Naive thymus-derived CD4-positive, alpha-beta T cell (primary cell): ENCODE data around the gene P2RY12. TPM values are rescaled to one million over a fixed set of nuclear protein-coding genes. Genes with fewer than 3 reads are reported as not detected.
A peak's percentile ranks its signal among the peaks of the same experiment; 100 is the strongest.

Source experiments
- ATAC-seq: fragments of 150-1000 bp; cut with Tn5 transposase; 2 replicates; pipeline ENCODE4 v1.10.0; 2021; ENCODE audit warnings: mild to moderate bottlenecking, moderate library complexity
- CTCF ChIA-PET: fragments of 350-600 bp; sonication (Branson Sonifier 250); formaldehyde crosslinking; loops from one replicate; lab custom pipeline; 2021; ENCODE audit warnings: antibody characterized with exemption; lab: Charles Lee
- POLR2A ChIA-PET: fragments of 350-600 bp; sonication (Branson Sonifier 250); formaldehyde crosslinking; loops from one replicate; lab custom pipeline; 2021; ENCODE audit warnings: antibody characterized with exemption, inconsistent platforms; lab: Charles Lee
- DNase-seq, 9 donors: peaks; one replicate each; pipeline versions ENCODE4 v3.0.0 to v3.0.0-alpha.2; 2020 to 2022; ENCODE audit warnings: mixed read lengths in 1 of 9
- H3K27ac ChIP-seq: one replicate; pipeline ENCODE4 v1.7.0; 2013; ENCODE audit warnings: mild to moderate bottlenecking, low read depth, low read length, moderate library complexity
- H3K27me3 ChIP-seq, 2 donors: one replicate each; pipeline ENCODE4 v1.7.0; 2013; ENCODE audit warnings: low read length in 2 of 2, mild to moderate bottlenecking in 2 of 2, moderate library complexity in 2 of 2; ENCODE audit not compliant: control insufficient read depth in 2 of 2, insufficient read depth in 2 of 2
- H3K36me3 ChIP-seq, 3 experiments: 1 replicate in 2 of 3; 2 replicates in 1 of 3; pipeline ENCODE4 v1.7.0; 2013; ENCODE audit warnings: low read length in 3 of 3, mild to moderate bottlenecking in 3 of 3, moderate library complexity in 1 of 3; ENCODE audit not compliant: insufficient read depth in 3 of 3, control insufficient read depth in 2 of 3
- H3K4me1 ChIP-seq, 2 donors: one replicate each; pipeline ENCODE4 v1.7.0; 2013; ENCODE audit warnings: low read length in 2 of 2, mild to moderate bottlenecking in 2 of 2, moderate library complexity in 1 of 2; ENCODE audit not compliant: control insufficient read depth in 2 of 2, insufficient read depth in 2 of 2
- H3K4me3 ChIP-seq: 2 replicates; pipeline ENCODE4 v1.7.0; 2013; ENCODE audit warnings: mild to moderate bottlenecking, low read length
- H3K9me3 ChIP-seq, 3 experiments: 1 replicate in 2 of 3; 2 replicates in 1 of 3; pipeline ENCODE4 v1.7.0; 2013; ENCODE audit warnings: low read length in 3 of 3; ENCODE audit not compliant: control insufficient read depth in 2 of 3
- H3K27ac Mint-ChIP-seq, 9 donors: one replicate each; pipeline ENCODE4 v1.8.0; 2020 to 2022; ENCODE audit warnings: mixed read lengths in 9 of 9, mild to moderate bottlenecking in 8 of 9, moderate library complexity in 5 of 9, inconsistent platforms in 2 of 9
- H3K27me3 Mint-ChIP-seq, 5 donors: one replicate each; pipeline ENCODE4 v1.8.0; 2021 to 2022; ENCODE audit warnings: mixed read lengths in 5 of 5, mild to moderate bottlenecking in 1 of 5
- H3K36me3 Mint-ChIP-seq, 5 donors: one replicate each; pipeline ENCODE4 v1.8.0; 2020 to 2022; ENCODE audit warnings: mixed read lengths in 5 of 5, mild to moderate bottlenecking in 3 of 5, inconsistent platforms in 1 of 5
- H3K4me1 Mint-ChIP-seq, 7 donors: one replicate each; pipeline ENCODE4 v1.8.0; 2020 to 2022; ENCODE audit warnings: mixed read lengths in 7 of 7, mild to moderate bottlenecking in 3 of 7, inconsistent platforms in 1 of 7
- H3K4me3 Mint-ChIP-seq, 10 donors: one replicate each; pipeline ENCODE4 v1.8.0; 2020 to 2022; ENCODE audit warnings: mild to moderate bottlenecking in 10 of 10, mixed read lengths in 10 of 10, moderate library complexity in 6 of 10, inconsistent platforms in 2 of 10
- H3K9me3 Mint-ChIP-seq, 11 donors: one replicate each; pipeline ENCODE4 v1.8.0; 2020 to 2022; ENCODE audit warnings: mixed read lengths in 11 of 11, mild to moderate bottlenecking in 4 of 11, inconsistent platforms in 1 of 11, moderate library complexity in 1 of 11
- intact Hi-C, 2 donors: fragments of 100-400 bp; cut with micrococcal nuclease; formaldehyde crosslinking; loops; one replicate each; pipeline ENCODE4 v1.15.1; 2023
- polyA plus RNA-seq, 2 donors: library from polyadenylated mRNA; unstranded; fragments of 300-500 nt; fragmentation: Illumina TruSeq; gene quantifications; one replicate each; pipeline ENCODE4 v1.2.3, GENCODE V29; 2021
- total RNA-seq, 6 experiments: library from RNA in 5 of 6; stranded (reverse) in 5 of 6; gene quantifications; 1 replicate in 5 of 6; 2 replicates in 1 of 6; pipeline ENCODE4 v1.2.3 and lab custom pipeline; 2021 to 2026

P2RY12 gene
- total and polyA plus RNA-seq, 7 experiments from 2014 or later, result 0.39 TPM; not detected in 6

DNA sequence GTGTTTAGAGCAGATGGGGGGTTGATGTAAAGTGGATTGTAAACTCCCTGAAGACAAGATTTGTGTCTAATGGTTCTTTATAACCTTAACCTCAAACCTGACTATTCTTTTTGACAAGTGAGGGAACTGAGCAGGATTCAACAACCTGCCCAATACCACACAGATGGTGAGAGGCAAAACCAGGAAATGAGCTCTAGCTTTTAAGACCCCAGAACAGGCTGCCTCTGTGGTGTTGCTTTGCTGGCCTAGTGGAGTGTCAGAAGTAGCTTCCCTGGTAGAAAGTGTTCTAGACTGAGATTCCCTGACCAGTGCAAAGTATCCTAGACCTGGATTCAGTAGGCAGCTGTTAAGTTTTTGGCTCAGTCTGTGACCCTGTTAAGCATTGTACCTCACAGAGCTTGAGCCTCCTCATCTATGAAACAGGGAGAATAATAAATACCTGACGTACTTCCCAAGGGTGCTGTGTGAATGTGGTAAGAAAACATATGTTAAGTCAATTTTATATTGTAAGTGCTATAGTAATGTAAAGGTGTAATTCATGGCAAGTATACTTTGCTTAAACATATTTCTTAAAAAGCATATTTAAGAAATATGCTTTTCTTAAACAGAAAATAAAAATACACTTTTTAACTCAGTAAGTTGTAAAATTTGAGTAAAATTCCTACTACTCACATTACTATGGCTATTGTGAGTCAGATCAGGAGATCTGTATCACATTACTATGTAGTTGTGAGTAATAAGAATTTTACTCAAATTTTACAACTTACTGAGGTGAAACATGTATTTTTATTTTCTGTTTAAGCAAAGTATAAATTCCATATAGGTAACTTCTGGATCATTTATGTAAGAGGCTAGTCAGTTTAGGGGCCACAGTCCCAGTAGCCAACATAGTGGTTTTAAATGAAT lies 76.7 kb downstream of the P2RY12 start:
- intact Hi-C loops, result no loop called here
- POLR2A ChIA-PET, result interaction anchor here (0.8 to 1.6 kb wide), 2 partner anchors 29 to 139 kb away, joined by 3 to 4 read pairs; no protein-coding TSS in a partner anchor

DNA sequence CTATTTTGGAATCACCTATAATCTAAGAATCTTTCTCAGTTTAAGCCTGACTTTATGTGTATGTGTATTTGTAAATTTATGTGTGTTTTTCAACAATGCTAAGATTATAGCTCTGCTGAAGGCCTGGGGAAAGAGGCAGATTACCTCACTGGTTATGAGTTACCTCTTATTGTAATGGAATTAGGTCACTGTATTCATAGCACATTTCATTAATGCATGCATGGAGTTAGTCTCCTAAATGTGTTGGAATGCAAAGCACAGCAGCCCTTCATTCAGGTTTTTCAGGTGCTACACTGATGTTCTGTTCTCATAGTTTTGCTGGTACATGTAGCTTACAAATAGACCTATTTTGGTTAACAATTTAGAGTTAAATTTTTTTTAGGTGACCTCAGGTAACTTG lies 77.4 kb downstream of the P2RY12 start:
- POLR2A ChIA-PET, result interaction anchor here (0.8 to 1.6 kb wide), 2 partner anchors 28 to 139 kb away, joined by 3 to 4 read pairs; no protein-coding TSS in a partner anchor
- intact Hi-C loops, result no loop called here
- DNase-seq, result no peak
- no peak overlapping the region for H3K27ac Mint-ChIP-seq
- Histone ChIP-seq H3K27me3 (no peaks in the 10 kb centered on the region), H3K4me3 (no peak overlapping the region), H3K36me3 (no peaks in the 10 kb centered on the region), H3K27ac (no peak overlapping the region), H3K4me1 (peaks cover 0 to 11% of the 10 kb centered on the region in 2 donors), H3K9me3 (no peaks in the 10 kb centered on the region)
- peaks cover 0 to 14% (median 5%) of the 10 kb centered on the region in 7 donors for H3K4me1 Mint-ChIP-seq
- H3K36me3 Mint-ChIP-seq, result peaks cover 0 to 2% (median 0%) of the 10 kb centered on the region in 5 donors
- H3K27me3 Mint-ChIP-seq, result peaks cover 0 to 17% (median 10%) of the 10 kb centered on the region in 5 donors
- no peaks in the 10 kb centered on the region for H3K9me3 Mint-ChIP-seq
- H3K4me3 Mint-ChIP-seq, result no peak overlapping the region
- CTCF ChIA-PET, result no interaction called here
- no peak for ATAC-seq

More for the DNA sequence above, 76.7 kb downstream of the P2RY12 start:
- H3K4me1 ChIP-seq, result peaks cover 0 to 11% of the 10 kb centered on the region in 2 donors
- Mint-ChIP-seq H3K9me3 (no peaks in the 10 kb centered on the region), H3K27ac (no peak overlapping the region), H3K27me3 (peaks cover 0 to 14% (median 6%) of the 10 kb centered on the region in 5 donors), H3K4me1 (peaks cover 0 to 14% (median 5%) of the 10 kb centered on the region in 7 donors), H3K36me3 (peaks cover 0 to 2% (median 0%) of the 10 kb centered on the region in 5 donors), H3K4me3 (no peak overlapping the region)
- no peaks in the 10 kb centered on the region for H3K36me3 ChIP-seq
- H3K4me3 ChIP-seq, result no peak overlapping the region
- no peaks in the 10 kb centered on the region for H3K9me3 ChIP-seq
- DNase-seq (no peak), ATAC-seq (no peak)
- H3K27me3 ChIP-seq, result no peaks in the 10 kb centered on the region
- no peak overlapping the region for H3K27ac ChIP-seq
- CTCF ChIA-PET, result interaction anchor here (0.6 to 0.7 kb wide), 2 partner anchors 11 kb away, joined by 3 read pairs; no protein-coding TSS in a partner anchor

DNA sequence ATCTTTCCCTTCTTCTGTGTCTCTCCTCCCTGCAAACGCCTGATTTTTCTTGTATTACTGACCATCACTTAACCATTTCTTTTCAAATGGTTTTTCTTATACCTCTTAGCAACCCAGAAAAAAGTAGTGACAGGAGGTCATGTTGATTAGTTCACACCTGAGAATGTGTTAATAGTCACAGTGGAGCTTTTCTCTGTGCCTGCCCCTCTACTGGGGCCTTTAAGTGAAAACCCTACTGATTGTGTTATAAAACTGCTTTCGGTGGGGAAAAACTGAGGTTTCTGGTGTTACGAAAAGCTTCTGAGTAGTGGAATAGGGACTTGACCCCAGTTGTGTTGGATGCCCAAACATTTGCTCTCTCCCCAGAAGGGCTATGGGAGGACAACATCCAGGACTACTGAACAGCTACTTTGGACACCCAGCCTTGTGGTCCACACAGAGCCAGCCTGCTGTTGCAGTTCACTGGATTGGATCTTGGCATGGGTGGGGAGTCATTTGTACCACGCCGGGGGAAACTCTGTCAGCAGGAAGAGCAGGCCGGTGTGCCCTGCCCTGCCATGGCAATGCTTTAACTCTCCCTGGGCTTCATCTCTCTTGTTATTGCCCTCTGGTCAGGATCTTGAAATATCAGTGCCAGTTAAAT lies 78.3 kb downstream of the P2RY12 start:
- H3K4me3 Mint-ChIP-seq, result no peak overlapping the region
- Histone ChIP-seq H3K27ac (no peak overlapping the region), H3K4me1 (peaks cover 0 to 11% of the 10 kb centered on the region in 2 donors), H3K36me3 (no peaks in the 10 kb centered on the region), H3K9me3 (no peaks in the 10 kb centered on the region), H3K27me3 (peaks cover 0 to 2% of the 10 kb centered on the region in 2 donors), H3K4me3 (no peak overlapping the region)
- POLR2A ChIA-PET, result no interaction called here
- peaks cover 0 to 2% (median 0%) of the 10 kb centered on the region in 5 donors for H3K36me3 Mint-ChIP-seq
- H3K27me3 Mint-ChIP-seq, result peaks cover 0 to 17% (median 10%) of the 10 kb centered on the region in 5 donors
- intact Hi-C loops, result no loop called here
- peaks cover 0 to 19% (median 5%) of the 10 kb centered on the region in 7 donors for H3K4me1 Mint-ChIP-seq
- H3K27ac Mint-ChIP-seq, result no peak overlapping the region
- no peak for DNase-seq
- CTCF ChIA-PET, result no interaction called here
- H3K9me3 Mint-ChIP-seq, result no peaks in the 10 kb centered on the region
- ATAC-seq, result no peak

DNA sequence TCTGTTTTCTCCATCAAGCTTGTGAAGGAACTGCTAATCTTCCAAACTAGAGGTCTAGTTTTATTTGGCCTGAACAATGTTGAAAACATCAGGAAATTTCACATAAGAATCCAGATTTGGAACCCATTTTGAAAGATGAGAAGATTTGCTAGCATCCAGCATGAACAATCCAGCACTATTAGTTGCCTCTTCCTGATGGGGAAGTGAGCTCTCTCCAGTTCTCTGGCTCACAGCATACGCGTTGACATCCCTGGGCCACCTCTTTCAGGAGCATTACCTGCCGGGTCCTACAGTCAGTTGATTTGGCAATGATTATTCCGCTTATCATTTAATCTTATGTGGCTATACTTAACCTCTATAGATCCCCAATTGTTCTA lies 78.8 kb downstream of the P2RY12 start:
- CTCF ChIA-PET, result no interaction called here
- POLR2A ChIA-PET, result no interaction called here
- H3K27ac ChIP-seq, result no peak overlapping the region

DNA sequence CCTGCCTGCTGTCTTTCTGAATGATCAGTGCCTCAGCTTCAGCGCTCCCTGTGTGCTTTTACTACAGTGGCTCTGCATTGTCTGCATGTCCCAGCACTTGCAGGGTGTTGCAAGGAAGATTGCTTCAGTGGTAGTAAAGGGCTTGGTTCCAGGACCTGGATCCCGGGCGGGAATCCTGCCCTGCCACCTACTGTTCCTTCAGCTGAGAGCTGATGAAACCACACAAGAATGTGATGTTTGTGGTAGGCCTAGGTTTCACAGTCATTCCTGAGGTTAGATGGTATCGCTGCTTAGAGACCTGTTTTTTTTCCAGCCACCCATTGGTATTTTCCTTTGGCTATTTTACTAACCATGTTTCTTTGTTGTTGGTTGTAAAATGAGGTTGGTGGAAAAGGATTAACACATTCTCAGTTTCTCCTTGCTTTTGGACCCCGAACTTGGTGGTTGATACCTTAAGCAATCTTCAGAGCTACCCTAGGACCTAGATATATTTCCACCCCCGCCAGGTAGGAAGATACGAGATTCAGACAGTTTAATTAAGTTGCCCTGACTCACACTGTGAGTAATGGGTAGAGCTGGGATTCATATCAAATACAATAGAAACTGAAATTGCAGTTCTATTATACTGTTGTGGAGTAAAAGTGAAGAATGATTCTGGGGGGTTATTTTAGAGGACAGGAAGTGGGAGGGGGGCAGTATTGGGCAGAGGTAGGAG lies 79.3 kb downstream of the P2RY12 start:
- no peak overlapping the region for H3K27ac ChIP-seq
- H3K36me3 Mint-ChIP-seq, result peaks cover 0 to 2% (median 0%) of the 10 kb centered on the region in 5 donors
- peak overlapping the region in 1 of 9 donors; percentile 18 for H3K27ac Mint-ChIP-seq
- peaks cover 0 to 24% (median 5%) of the 10 kb centered on the region in 7 donors for H3K4me1 Mint-ChIP-seq
- H3K9me3 ChIP-seq, result no peaks in the 10 kb centered on the region
- H3K4me3 ChIP-seq, result no peak overlapping the region
- ChIA-PET POLR2A (no interaction called here), CTCF (interaction anchor here (0.9 kb wide), 1 partner anchor 8 kb away, joined by 3 read pairs; no protein-coding TSS in a partner anchor)
- peak in 1 of 9 donors; percentile 49 for DNase-seq
- no peak overlapping the region for H3K4me3 Mint-ChIP-seq
- H3K36me3 ChIP-seq, result no peaks in the 10 kb centered on the region
- peaks cover 0 to 18% (median 10%) of the 10 kb centered on the region in 5 donors for H3K27me3 Mint-ChIP-seq
- peak; percentile 40 for ATAC-seq
- intact Hi-C loops, result no loop called here
- peaks cover 0 to 11% of the 10 kb centered on the region in 2 donors for H3K4me1 ChIP-seq
- H3K9me3 Mint-ChIP-seq, result no peaks in the 10 kb centered on the region
- peaks cover 0 to 2% of the 10 kb centered on the region in 2 donors for H3K27me3 ChIP-seq

More for the DNA sequence above, 78.8 kb downstream of the P2RY12 start:
- H3K9me3 ChIP-seq, result no peaks in the 10 kb centered on the region
- Mint-ChIP-seq H3K9me3 (no peaks in the 10 kb centered on the region), H3K4me3 (no peak overlapping the region), H3K36me3 (peaks cover 0 to 2% (median 0%) of the 10 kb centered on the region in 5 donors), H3K4me1 (peaks cover 0 to 22% (median 5%) of the 10 kb centered on the region in 7 donors), H3K27ac (no peak overlapping the region), H3K27me3 (peaks cover 0 to 17% (median 10%) of the 10 kb centered on the region in 5 donors)
- intact Hi-C loops, result no loop called here
- ATAC-seq, result no peak
- no peaks in the 10 kb centered on the region for H3K36me3 ChIP-seq
- no peak overlapping the region for H3K4me3 ChIP-seq
- no peak for DNase-seq
- H3K4me1 ChIP-seq, result peaks cover 0 to 11% of the 10 kb centered on the region in 2 donors
- peaks cover 0 to 2% of the 10 kb centered on the region in 2 donors for H3K27me3 ChIP-seq

DNA sequence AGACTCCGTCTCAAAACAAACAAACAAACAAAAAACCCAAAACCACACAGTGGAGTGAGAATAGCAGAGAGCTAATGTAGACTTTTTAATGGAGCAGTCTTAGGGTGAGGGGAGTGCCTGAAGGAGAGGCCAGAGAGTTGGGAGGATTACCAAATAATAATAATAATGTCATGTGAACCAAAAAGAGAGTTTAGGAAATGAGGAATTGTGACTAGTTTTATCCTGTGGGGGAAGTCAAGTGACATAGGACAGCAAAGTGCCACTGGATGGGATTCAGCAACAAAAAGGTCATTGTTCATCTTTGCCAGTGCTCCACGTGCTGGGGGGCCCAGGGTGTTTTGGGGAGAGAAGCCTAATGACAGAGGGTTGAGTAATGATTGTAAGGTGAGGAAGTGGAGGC lies 80.8 kb downstream of the P2RY12 start:
- peaks cover 0 to 11% of the 10 kb centered on the region in 2 donors for H3K4me1 ChIP-seq
- no peak overlapping the region for H3K27ac ChIP-seq
- H3K27me3 Mint-ChIP-seq, result peaks cover 0 to 20% (median 14%) of the 10 kb centered on the region in 5 donors
- peaks cover 0 to 24% (median 5%) of the 10 kb centered on the region in 7 donors for H3K4me1 Mint-ChIP-seq
- no peak for ATAC-seq
- H3K9me3 Mint-ChIP-seq, result no peaks in the 10 kb centered on the region
- peaks cover 0 to 2% (median 0%) of the 10 kb centered on the region in 5 donors for H3K36me3 Mint-ChIP-seq
- intact Hi-C loops, result no loop called here
- CTCF ChIA-PET, result no interaction called here
- H3K4me3 Mint-ChIP-seq, result no peak overlapping the region
- H3K9me3 ChIP-seq, result no peaks in the 10 kb centered on the region
- no peak overlapping the region for H3K27ac Mint-ChIP-seq
- POLR2A ChIA-PET, result no interaction called here
- no peak for DNase-seq
- no peak overlapping the region for H3K4me3 ChIP-seq
- H3K36me3 ChIP-seq, result no peaks in the 10 kb centered on the region
- peaks cover 0 to 2% of the 10 kb centered on the region in 2 donors for H3K27me3 ChIP-seq
